Gastroesophageal sphincter (tissue), 4 donors: ENCODE results near the gene CLASP1. TPM values are rescaled to one million over a fixed set of nuclear protein-coding genes. Genes with fewer than 3 reads are reported as not detected.
A peak's percentile ranks its signal among the peaks of the same experiment; 100 is the strongest.

Experiments
- ATAC-seq: fragments of 150-250 bp; one replicate; pipeline ENCODE4 v1.9.1; 2016; ENCODE audit warnings: mild to moderate bottlenecking, moderate library complexity
- H3K27ac ChIP-seq, 4 donors: fragments of 200-600 bp; sonication (generic) in 3 of 4; 1 replicate in 3 of 4; 2 replicates in 1 of 4; pipeline ENCODE4 v1.5.1; 2016 to 2019
- H3K27me3 ChIP-seq: fragments of 200-600 bp; sonication (generic); one replicate; pipeline ENCODE4 v1.5.1; 2019
- H3K36me3 ChIP-seq, 2 donors: fragments of 200-600 bp; sonication (generic); one replicate each; pipeline ENCODE4 v1.5.1; 2019; ENCODE audit warnings: control low read depth in 1 of 2
- H3K4me1 ChIP-seq, 3 donors: fragments of 200-600 bp; sonication (generic); 1 replicate in 2 of 3; 2 replicates in 1 of 3; pipeline ENCODE4 v1.5.1; 2016 to 2019; ENCODE audit warnings: control low read depth in 2 of 3
- H3K4me3 ChIP-seq, 2 donors: fragments of 200-600 bp; sonication (generic); one replicate each; pipeline ENCODE4 v1.5.1; 2019; ENCODE audit warnings: mild to moderate bottlenecking in 1 of 2, moderate library complexity in 1 of 2
- H3K9me3 ChIP-seq, 3 donors: fragments of 200-600 bp; sonication (generic); one replicate each; pipeline ENCODE4 v1.5.1; 2017 to 2019; ENCODE audit warnings: control low read depth in 2 of 3
- EP300 ChIP-seq: sonication (generic); formaldehyde crosslinking; IDR thresholded peaks from one replicate; pipeline ENCODE4 v1.6.1; 2017; ENCODE audit warnings: antibody characterized with exemption, mild to moderate bottlenecking
- POLR2A ChIP-seq, 2 donors: fragments of 450-650 bp; IDR thresholded peaks; one replicate each; pipeline ENCODE4 v1.6.1; 2017; ENCODE audit warnings: antibody characterized with exemption in 2 of 2, mild to moderate bottlenecking in 2 of 2, moderate library complexity in 1 of 2
- POLR2AphosphoS5 ChIP-seq: sonication (generic); formaldehyde crosslinking; IDR thresholded peaks from one replicate; pipeline ENCODE4 v1.6.1; 2017; ENCODE audit warnings: antibody characterized with exemption
- WGBS, 2 donors: methylation state at CpG; one replicate each; pipeline ENCODE4 v1.1.5; 2018; ENCODE audit warnings: low coverage in 1 of 2; 5-methylcytosine and 5-hydroxymethylcytosine counted together
- total RNA-seq, 4 donors: library from RNA; depleted of rRNA; stranded (reverse); fragments of >200 nt; gene quantifications; one replicate each; pipeline ENCODE4 v1.1.0, GENCODE V29; 2016
- TF ChIP-seq, protein P1 (sequence below), 4 experiments: fragments of 200-600 bp in 2 of 4; fragments of 450-650 bp in 2 of 4; sonication (generic) in 1 of 4; IDR thresholded peaks; one replicate each; pipeline ENCODE4 v1.5.1; 2017 to 2019; ENCODE audit warnings: antibody characterized with exemption in 4 of 4, mild to moderate bottlenecking in 2 of 4, moderate library complexity in 2 of 4

CLASP1 gene
- total RNA-seq, 4 donors from 2014 or later = 72.0 to 108 (median 84.7) TPM

GRCh38 chr2:121297217-121297830 is 351.9 kb downstream of the CLASP1 start:
- TF ChIP-seq, protein P1, sequence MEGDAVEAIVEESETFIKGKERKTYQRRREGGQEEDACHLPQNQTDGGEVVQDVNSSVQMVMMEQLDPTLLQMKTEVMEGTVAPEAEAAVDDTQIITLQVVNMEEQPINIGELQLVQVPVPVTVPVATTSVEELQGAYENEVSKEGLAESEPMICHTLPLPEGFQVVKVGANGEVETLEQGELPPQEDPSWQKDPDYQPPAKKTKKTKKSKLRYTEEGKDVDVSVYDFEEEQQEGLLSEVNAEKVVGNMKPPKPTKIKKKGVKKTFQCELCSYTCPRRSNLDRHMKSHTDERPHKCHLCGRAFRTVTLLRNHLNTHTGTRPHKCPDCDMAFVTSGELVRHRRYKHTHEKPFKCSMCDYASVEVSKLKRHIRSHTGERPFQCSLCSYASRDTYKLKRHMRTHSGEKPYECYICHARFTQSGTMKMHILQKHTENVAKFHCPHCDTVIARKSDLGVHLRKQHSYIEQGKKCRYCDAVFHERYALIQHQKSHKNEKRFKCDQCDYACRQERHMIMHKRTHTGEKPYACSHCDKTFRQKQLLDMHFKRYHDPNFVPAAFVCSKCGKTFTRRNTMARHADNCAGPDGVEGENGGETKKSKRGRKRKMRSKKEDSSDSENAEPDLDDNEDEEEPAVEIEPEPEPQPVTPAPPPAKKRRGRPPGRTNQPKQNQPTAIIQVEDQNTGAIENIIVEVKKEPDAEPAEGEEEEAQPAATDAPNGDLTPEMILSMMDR (IDR thresholded peaks at IDR 0.05) = peak in 1 of 4 experiments; percentile 25
- no peak for TF ChIP-seq POLR2AphosphoS5

DNA sequence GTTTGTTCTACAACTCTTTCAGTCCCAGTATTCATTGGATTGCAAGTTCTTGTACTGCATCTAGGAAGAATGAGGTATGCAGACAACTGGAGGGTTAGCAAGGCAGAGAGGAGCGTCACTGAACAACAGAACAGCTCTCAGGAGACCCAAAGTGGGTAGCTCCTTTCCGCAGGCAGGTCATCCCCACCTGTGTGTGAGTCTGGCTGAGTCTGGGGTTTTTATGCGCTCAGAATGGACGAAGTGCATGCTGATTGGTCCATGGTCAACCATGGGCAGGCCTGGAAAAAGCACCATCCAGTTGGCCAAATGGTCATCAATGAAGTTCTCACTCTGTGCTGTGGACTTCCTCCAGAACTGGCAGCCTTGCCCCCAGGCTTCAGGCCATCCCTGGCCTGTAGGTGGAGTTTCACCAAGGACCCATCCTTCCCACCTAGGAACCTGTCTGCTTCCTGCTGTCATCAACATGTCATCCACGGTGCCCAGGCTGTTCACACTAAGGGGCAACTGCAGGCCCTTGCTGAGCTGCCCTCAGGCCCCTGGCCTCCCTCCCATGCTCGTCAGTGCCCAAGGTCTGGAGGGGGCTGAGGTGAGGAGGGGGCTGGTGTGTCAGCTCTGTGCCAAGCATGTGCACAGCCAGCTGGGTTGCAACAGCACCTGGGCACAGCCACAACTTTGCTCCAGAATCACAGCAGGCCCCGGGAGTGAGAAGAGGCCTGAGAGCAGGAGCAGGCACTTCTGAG is 353.2 kb downstream of the CLASP1 start:
- no peaks in the 10 kb centered on the region for H3K4me1 ChIP-seq
- H3K36me3 ChIP-seq = no peaks in the 10 kb centered on the region
- ATAC-seq = no peak
- no peak overlapping the region for H3K4me3 ChIP-seq
- TF ChIP-seq EP300 = no peak
- TF ChIP-seq POLR2A (IDR thresholded peaks at IDR 0.05) = no peak
- TF ChIP-seq, protein P1 (IDR thresholded peaks at IDR 0.05) = no peak
- TF ChIP-seq POLR2AphosphoS5 = no peak
- peaks cover 3% of the 10 kb centered on the region for H3K27me3 ChIP-seq
- 90 to 100% methylated on average over 1 to 2 of the region's 7 CpGs for WGBS, 2 donors
- no peaks in the 10 kb centered on the region for H3K9me3 ChIP-seq
- no peak overlapping the region for H3K27ac ChIP-seq

More at GRCh38 chr2:121297217-121297830, 351.9 kb downstream of the CLASP1 start:
- Histone ChIP-seq H3K27me3 (peaks cover 15% of the 10 kb centered on the region), H3K4me1 (no peaks in the 10 kb centered on the region), H3K4me3 (no peak overlapping the region), H3K27ac (no peak overlapping the region), H3K9me3 (no peaks in the 10 kb centered on the region), H3K36me3 (no peaks in the 10 kb centered on the region)
- 28 to 37% methylated on average over 3 to 4 of the region's 9 CpGs for WGBS, 2 donors
- no peak for ATAC-seq

DNA sequence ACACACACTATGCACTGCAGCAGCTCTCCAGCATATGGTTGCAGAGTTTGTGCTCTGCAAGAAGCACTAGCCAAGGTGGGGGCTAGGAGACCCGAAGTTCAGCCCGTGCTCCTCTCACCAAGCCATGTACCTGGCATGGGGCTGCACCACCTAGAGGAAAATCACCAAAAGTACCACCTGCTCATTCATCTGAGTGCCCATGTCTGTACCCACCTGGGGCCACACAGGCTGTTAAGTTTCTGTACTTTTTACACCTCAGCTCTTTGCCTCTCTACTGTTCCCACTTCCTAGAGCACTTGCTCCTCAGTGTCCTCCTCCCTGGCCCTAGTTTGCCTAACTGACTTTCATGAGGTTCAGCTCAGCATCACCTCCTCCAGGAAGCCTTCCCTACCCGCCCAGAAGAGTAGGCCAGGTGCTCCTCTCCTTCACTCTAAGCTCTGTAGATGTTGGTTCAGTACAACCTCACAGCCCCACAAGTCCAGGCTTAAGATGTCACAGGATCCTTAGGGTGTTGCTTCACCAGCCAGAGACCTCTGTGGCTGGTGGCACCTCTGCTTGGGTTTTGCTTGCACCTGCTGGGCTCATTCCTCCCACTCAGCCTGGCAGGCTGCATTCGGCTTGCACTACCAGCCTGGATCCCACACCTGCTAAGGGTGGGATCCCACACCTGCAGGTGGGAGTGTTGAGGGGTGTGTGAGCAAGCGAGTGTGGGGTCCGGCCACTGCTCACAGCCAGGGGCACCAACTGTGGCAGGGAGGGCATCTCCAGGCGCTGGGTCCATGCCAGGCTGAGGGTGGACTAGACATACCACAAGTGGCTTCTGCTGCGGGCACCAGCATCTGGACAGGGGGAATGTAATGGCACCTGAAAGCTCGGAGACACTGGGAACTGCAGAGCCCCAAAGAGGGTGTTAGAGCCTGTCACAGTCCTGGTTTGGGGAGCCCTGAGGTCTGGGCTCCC is 354.1 kb downstream of the CLASP1 start:
- H3K27ac ChIP-seq = no peak overlapping the region
- 65 to 89% methylated on average over 2 to 3 of the region's 9 CpGs for WGBS, 2 donors
- no peaks in the 10 kb centered on the region for H3K9me3 ChIP-seq
- H3K36me3 ChIP-seq = no peaks in the 10 kb centered on the region
- TF ChIP-seq, protein P1 (IDR thresholded peaks at IDR 0.05) = no peak
- TF ChIP-seq EP300 (no peak), POLR2AphosphoS5 (no peak), POLR2A (IDR thresholded peaks at IDR 0.05) (no peak)
- ATAC-seq = no peak
- no peak overlapping the region for H3K4me3 ChIP-seq
- H3K27me3 ChIP-seq = no peaks in the 10 kb centered on the region
- no peaks in the 10 kb centered on the region for H3K4me1 ChIP-seq

DNA sequence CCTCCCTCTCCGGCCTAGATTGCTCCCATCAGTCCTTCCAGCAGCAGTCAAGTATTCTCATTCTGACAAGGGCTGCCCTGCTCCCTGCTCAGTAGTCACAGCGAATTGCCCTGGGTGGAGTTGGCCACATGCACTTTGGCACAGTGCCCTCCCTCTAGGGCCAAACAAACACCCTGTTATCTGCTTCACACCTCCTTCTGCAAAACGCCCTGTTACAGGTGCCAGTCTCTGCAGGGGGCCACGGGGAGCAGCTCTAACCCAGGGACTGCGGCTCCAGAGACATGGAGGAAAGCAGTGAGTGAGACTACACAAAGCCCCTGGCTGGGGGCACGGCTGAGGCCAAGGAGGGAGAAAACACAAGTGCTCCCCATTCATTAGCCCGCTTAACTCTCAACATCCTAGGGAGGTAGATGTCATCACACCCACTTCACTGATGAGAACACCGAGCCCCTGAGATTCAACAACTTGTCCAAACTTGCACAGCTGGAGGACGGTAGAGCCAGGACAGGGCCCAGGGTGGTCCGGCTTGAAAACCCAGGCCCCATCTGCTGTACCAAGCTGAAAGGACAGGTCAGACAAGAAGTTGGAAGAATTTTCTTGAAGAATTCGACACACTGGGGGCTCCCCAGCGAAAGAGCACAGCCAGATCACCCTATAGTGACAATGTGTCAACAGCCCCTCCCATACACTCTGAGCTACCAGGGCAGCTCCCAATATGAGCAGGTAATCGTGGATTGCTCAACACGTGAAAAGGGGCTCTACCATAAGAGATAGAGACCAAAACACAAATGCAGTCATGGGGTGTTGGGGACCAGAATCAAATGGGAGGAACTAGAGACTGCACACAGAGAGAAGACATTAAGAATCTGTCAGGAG is 355.6 kb downstream of the CLASP1 start:
- Histone ChIP-seq H3K27ac (no peak overlapping the region), H3K27me3 (no peaks in the 10 kb centered on the region), H3K36me3 (no peaks in the 10 kb centered on the region), H3K4me1 (no peaks in the 10 kb centered on the region), H3K9me3 (no peaks in the 10 kb centered on the region), H3K4me3 (no peak overlapping the region)
- no peak for ATAC-seq
- 73 to 90% methylated on average over 4 to 6 of the region's 14 CpGs for WGBS, 2 donors
- TF ChIP-seq POLR2A (IDR thresholded peaks at IDR 0.05) = no peak
- TF ChIP-seq, protein P1 (IDR thresholded peaks at IDR 0.05) = no peak
- TF ChIP-seq POLR2AphosphoS5 = no peak
- no peak for TF ChIP-seq EP300
